Bronchial epithelial cell (primary cell): ENCODE data around the gene CDO1. TPM values are rescaled to one million over a fixed set of nuclear protein-coding genes. Genes with fewer than 3 reads are reported as not detected.
"Not testable (repeated sequence)": the region's sequence is repeated elsewhere in the genome, so short reads cannot be mapped to it uniquely, and the experiment has no call there.

Experiments
- DNase-seq: peaks from one replicate; pipeline ENCODE4 v3.0.0-alpha.2; 2010; ENCODE audit warnings: low read depth
- FAIRE-seq: peaks from 2 replicates; lab custom pipeline; 2011; peaks lifted over from hg19 to GRCh38; lab: Jason Lieb, UNC
- H3K27me3 ChIP-seq: 2 replicates; pipeline ENCODE4 v1.5.1; 2011; ENCODE audit warnings: low read length; ENCODE audit not compliant: control insufficient read depth, insufficient read depth
- H3K36me3 ChIP-seq: 2 replicates; pipeline ENCODE4 v1.5.1; 2011; ENCODE audit warnings: low read length; ENCODE audit not compliant: control insufficient read depth, insufficient read depth
- H3K4me3 ChIP-seq: 2 replicates; pipeline ENCODE4 v1.5.1; 2011; ENCODE audit warnings: mild to moderate bottlenecking, low read depth, low read length, control low read depth
- total RNA-seq: library from RNA; depleted of rRNA; stranded (reverse); fragments of >200 nt; gene quantifications from 2 replicates; pipeline ENCODE4 v1.2.1, GENCODE V29; 2014
- TF ChIP-seq, protein P1 (sequence below): IDR thresholded peaks from 2 replicates; pipeline ENCODE4 v1.5.1; 2011; ENCODE audit warnings: mild to moderate bottlenecking, moderate library complexity, low read length, control low read depth, inconsistent platforms; ENCODE audit not compliant: insufficient read depth, severe bottlenecking

CDO1 gene
- total RNA-seq, 1 donor from 2014 or later = not detected

DNA sequence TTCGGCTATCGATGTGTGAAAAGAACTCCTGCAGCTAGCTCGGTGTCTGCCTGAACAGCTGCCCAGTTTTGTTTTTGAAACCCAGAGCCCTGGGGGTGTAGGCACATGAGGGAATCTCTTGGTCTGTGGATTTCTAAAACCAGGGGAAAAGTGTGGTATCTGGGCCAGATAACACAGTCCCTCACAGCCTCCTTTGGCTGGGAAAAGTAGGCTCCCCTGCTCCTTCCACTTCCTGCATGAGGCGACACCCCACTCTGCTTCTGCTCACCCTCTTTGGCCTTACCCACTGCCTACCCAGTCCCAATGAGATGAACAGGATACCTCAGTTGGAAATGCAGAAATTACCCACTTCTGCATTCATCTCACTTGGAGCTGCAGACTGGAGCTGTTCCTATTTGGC lies 9.5 kb upstream of the CDO1 start:
- H3K36me3 ChIP-seq = no peaks in the 10 kb centered on the region
- H3K4me3 ChIP-seq = no peak overlapping the region
- DNase-seq (no peak), FAIRE-seq (no peak)
- TF ChIP-seq, protein P1, sequence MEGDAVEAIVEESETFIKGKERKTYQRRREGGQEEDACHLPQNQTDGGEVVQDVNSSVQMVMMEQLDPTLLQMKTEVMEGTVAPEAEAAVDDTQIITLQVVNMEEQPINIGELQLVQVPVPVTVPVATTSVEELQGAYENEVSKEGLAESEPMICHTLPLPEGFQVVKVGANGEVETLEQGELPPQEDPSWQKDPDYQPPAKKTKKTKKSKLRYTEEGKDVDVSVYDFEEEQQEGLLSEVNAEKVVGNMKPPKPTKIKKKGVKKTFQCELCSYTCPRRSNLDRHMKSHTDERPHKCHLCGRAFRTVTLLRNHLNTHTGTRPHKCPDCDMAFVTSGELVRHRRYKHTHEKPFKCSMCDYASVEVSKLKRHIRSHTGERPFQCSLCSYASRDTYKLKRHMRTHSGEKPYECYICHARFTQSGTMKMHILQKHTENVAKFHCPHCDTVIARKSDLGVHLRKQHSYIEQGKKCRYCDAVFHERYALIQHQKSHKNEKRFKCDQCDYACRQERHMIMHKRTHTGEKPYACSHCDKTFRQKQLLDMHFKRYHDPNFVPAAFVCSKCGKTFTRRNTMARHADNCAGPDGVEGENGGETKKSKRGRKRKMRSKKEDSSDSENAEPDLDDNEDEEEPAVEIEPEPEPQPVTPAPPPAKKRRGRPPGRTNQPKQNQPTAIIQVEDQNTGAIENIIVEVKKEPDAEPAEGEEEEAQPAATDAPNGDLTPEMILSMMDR = no peak
- no peaks in the 10 kb centered on the region for H3K27me3 ChIP-seq

DNA sequence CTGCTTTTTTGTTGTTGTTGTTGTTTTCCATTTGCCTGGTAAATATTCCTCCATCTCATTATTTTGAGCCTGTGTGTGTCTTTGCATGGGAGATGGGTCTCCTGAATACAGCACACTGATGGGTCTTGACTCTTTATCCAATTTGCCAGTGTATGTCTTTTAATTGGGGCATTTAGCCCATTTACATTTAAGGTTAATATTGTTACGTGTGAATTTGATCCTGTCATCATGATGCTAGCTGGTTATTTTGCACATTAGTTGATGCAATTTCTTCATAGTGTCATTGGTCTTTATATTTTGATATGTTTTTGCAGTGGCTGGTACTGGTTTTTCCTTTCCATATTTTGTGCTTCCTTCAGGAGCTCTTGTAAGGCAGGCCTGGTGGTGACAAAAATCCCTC lies 8.5 kb upstream of the CDO1 start:
- not testable (repeated sequence) for FAIRE-seq, H3K4me3 ChIP-seq

DNA sequence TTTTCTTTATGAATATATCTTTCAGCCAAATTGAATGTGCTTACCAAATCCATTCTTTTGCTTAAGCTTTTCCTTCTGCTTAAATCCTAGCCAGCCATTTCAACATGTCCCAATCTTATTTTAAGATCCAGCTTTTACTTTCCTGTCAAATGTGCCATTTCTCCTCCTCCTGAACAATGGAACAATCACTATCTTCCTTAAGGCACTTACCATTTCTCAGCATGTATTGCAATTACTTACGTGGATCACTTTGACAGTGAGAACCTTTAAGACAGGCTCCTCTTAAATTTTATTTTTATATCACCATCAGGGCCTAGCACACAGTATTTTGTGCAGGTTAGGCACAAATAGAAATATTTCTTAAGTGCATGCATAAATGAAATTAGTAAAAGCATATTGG lies 4.4 kb upstream of the CDO1 start:
- Histone ChIP-seq H3K27me3 (peaks cover 11% of the 10 kb centered on the region), H3K36me3 (no peaks in the 10 kb centered on the region), H3K4me3 (no peak overlapping the region)
- TF ChIP-seq, protein P1 = no peak
- FAIRE-seq (no peak), DNase-seq (no peak)

More for the DNA sequence above, 8.5 kb upstream of the CDO1 start:
- not testable (repeated sequence) for H3K36me3 ChIP-seq, H3K27me3 ChIP-seq, DNase-seq

DNA sequence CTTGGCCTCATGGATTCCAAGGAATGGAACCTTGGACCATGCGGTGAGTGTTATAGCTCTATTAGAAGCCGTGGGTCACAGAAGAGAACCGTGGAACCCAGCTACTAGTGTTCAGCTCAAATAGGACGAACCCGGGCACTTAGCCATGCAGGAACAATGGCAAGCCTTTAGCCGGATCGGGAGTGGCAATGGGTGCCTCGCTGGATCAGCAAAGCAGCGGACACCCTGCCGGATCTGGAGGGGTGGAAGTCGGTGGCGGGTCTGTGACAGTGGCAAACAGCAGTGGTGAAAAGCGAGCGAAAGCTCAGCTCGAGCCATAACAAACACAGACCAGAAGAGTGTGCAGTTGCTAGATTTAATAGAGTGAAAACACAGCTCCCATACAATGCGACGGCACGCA lies 2.4 kb upstream of the CDO1 start:
- Histone ChIP-seq H3K4me3 (no peak overlapping the region), H3K36me3 (no peaks in the 10 kb centered on the region), H3K27me3 (peaks cover 29% of the 10 kb centered on the region)
- no peak for DNase-seq
- FAIRE-seq = no peak
- TF ChIP-seq, protein P1 = no peak

DNA sequence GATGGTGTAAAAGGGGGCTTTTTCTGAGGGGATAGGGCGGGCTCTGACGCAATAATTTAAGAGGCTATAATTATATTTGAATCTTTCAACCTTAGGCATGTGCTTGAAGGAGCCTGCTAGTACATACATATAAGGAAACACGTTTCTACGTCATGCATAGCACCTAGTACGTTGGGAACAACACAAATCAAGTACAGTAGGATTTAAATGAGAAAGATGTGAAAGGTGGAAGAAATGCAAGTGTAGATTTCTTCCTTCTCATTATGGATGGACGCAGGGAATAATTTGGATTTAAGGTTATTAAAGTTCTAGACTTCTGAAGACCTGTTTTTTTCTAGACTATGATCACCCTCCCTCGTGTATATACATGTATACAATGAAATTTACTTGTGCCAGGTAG lies 927 bp upstream of the CDO1 start:
- TF ChIP-seq, protein P1 = no peak
- H3K4me3 ChIP-seq = no peak overlapping the region
- FAIRE-seq = no peak
- no peaks in the 10 kb centered on the region for H3K36me3 ChIP-seq
- DNase-seq = no peak
- peaks cover 30% of the 10 kb centered on the region for H3K27me3 ChIP-seq

DNA sequence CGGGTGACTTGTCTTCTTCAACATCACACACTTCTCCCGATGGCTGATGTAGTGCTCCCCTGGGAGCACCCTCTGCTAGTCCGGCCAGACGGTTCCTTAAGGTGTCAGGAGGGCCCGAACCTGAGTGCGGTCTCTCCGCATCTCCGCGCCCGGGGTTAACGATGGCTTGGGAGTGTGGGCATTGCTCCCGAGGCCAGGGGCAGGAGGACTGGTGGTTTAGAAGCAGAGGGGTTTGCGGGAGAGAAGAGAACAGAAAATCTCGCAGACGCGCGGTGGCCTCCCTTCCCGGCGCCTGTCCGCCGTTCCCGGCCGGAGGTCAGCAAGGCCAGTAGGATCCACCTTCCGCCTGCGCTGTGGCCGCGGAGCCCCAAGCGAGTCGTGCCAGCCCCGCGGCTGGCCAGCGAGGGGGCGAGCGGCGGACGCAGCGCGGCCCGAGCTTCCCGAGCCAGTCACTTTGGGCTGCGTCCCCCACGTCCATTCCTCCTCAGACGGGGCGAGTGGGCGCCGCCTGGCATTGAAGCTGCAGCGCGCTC lies 700 bp downstream of the CDO1 start:
- peaks cover 30% of the 10 kb centered on the region for H3K27me3 ChIP-seq
- TF ChIP-seq, protein P1 = no peak
- H3K4me3 ChIP-seq = no peak overlapping the region
- no peak for DNase-seq
- no peak for FAIRE-seq
- H3K36me3 ChIP-seq = no peaks in the 10 kb centered on the region
